HuH-7 (cell line): ENCODE data around the gene TEX51.

Source experiments
- DNase-seq: peaks from one replicate; pipeline ENCODE4 v3.0.0; 2011; ENCODE audit warnings: low spot score

The TEX51 gene

DNA sequence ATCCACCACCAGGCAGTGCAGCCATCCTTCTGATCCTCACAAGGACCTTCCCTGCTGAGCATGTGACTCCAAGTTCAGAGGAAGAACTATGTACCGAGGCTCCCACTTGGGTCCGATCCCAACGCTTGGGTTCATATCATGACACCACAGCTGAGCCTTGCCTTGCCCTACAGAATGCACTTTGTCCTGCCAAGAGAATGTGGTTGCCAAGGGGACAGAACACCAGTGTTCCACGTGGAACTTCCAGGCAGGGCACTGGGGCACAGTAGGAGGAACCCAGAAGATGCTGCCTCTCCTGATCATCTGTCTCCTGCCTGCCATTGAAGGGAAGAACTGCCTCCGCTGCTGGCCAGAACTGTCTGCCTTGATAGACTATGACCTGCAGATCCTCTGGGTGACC, at the start of gene TEX51:
Gene TEX51 (plus strand): TSS at position 255 of the 400 bp plus-strand sequence. CDS start 29 bp downstream, at position 284.
- no peak for DNase-seq

DNA sequence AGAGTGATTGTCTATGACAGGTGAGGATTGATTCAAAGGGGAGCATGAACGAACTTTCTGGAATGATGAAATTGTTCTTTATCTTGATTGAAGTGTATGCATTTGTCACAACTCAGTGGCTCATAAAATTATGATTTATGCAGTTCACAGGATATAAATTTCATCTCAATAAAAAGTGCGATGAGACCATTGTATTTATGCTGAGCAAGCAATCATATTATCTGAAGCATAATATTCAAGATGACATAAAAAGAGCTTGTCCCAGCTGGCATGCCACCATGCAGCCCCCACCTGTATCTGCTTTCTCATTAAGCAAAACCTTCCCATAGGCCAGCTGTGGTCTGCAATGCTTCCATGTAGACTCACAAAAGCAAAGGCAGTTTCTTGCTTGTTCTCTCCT, 49.6 kb upstream of the TEX51 start:
- no peak for DNase-seq

DNA sequence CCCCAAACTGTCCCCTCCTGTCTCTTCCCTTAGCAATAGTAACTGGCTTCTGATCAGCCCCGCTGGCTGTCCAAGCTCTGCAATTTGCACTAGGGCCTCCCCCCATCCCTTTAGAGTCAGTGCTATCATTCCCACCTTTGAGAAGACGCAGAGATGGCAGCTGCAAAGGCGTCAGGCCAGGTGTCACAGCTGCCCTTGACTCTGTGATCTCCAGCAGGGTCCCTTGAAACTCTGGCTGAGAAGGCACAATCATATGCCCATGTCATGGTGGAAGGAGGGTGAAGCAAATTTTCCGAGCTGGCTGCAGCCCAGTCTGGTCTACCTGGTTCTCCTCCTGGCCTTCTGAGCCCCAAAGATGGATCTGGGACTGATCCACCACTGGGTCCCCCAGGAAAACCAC, 49.2 kb upstream of the TEX51 start:
- DNase-seq: no peak

DNA sequence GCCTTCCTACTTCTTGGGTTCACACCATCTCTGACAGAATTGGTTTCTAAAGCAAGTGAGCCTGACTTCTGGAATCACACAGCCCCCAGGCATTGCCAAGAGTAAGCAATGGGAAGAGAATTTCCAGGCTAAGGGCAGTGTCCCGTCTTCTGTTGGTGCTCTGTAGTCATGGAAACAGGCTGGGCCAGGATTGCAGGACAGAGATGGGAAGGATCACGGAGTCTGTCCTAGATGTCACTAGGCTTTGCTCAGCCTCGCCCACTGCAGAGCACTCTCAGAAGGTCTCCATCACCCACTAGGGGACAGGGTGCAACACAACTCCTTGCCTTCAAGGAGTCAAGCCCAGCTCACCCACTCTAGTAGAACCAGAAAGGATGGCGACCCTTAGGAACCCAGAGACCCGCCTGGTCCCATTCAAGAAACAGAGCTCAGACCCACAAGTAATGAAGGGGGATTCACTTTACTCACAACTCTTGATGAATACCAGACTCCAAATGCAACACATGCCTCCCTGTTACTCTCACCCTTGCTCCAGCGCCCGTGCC, 48.6 kb upstream of the TEX51 start:
- no peak for DNase-seq

DNA sequence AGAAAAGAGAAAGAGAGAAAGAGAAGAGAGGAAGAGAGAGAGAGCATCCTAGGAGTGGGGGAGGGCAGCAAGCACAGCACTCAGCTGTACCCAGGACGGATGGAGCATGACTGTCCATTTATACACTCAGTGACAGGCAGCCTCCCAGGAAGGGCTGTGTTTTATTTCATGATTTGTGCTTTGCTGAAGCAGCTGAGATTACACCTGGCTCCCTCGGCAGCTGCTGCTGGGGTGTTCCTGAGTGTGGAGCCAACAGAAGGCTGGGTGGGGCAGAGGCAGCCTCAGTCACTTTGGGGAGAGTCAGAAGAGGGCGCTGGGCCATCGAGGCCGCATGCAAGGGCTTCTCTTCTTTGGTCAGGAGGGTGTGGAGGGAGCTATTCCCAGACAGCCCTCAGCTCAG, 47.8 kb upstream of the TEX51 start:
- DNase-seq: no peak

DNA sequence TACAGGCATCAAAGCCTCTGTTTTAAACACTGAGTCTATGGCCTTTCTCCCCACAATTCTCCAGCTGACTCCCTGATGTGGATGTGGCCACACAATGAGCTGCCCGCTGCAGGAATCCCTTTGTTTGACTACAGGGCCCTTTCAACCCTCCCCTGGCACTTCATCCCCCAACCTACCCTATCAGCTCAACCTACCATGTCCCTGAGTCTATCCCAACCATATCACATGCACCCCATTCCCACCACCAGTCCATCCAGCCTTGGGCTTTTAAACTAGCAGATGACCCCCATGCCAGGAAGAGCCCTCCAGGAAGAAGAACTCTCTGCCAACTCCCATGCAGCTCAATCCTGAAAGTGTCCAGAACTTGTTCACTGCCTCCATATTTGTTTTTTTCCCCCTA, 46.9 kb upstream of the TEX51 start:
- no peak for DNase-seq

DNA sequence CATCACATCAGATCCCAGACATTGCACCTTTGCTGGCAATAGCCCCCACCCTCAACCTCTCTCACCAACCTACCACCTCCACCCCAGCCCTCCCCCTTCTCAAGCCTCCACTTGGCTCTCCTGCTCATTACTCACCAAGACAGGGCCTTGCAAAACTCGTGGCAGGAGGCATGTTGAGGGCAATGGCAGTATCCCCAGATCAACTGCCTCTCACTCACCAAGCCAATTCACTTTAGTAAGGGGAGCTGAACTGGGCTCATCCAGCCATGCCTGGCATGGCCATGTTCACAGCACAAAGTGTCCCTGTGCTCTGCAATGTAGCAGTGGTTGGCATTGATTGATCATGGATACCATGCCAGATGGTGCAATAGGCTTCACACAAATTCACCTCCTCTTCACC, 46.3 kb upstream of the TEX51 start:
- no peak for DNase-seq

DNA sequence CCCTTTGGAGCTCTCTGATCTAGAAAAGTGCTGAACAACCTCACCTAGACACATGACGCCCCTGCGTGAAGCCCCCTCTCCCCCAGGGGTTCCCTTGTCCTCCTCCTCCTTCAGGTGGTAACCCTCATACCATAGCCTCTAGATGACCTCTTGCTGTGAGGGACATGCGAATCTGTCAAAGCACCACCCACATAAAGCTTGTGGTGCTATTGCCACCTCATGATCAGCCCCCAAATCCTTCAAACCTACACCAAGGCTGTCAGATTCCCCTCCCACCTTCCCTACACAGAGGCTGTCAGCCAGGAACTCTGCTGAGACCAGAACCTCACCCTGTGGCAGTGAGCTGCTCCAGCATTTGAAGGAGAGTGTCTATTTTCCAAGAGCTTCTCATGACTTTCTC, 43.1 kb upstream of the TEX51 start:
- no peak for DNase-seq

DNA sequence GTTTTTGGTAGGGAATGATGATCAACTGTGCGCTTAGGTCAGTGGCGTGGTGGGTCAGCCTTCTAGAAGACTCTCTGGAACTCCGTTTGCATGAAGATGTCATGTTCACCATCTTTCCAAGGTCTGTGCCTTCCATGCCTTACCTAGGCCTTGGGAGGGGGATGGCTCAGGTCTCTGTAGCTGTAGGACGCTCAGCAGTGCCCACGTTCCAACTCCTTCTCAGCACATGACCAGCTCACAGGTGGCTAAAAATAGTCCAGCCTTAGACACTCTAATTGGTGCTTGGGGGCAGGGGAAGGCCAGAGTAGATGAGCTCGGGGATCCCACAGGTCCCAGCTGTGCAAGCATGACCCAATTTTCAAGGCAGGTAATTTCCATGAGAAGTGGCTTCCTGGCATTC, 42.3 kb upstream of the TEX51 start:
- DNase-seq: no peak

DNA sequence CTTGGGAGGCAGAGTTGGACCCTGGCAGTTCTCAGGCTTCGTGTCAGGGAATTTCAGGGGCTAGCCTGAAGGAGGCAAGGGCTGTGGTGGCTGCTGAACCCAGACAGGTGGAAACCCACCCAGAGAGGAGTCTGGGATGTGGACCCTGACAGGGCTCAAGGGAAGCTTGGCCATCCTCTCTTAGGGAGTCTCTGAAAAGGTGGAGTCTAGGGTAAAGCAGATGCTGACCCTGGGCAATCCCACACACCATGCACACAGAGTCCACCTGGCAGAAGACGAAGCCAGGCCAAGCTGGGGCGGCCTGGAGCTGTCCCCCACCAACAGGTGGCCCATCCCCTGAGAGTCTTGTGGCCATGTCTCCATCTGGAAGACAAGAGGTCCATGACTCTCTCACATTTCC, 41.2 kb upstream of the TEX51 start:
- DNase-seq: no peak

DNA sequence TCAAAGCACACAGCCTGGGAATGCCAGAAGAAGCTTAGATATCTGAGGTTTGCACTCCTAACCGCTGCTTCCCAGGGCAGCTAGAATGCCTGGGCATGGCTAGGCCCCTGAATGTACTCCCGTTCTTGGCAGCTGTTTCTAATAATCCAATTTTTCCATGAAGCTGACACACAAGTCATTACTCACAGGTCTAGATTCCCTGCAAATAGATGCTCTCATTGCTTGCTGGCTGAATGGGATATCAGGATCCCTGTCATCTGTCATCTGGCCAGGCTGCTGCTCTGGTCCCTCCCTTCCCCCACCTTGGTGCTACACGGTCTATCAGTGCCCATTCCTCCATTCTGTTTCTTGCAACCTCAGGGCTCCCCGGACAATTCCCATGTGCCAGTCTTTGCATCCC, 40.7 kb upstream of the TEX51 start:
- no peak for DNase-seq

DNA sequence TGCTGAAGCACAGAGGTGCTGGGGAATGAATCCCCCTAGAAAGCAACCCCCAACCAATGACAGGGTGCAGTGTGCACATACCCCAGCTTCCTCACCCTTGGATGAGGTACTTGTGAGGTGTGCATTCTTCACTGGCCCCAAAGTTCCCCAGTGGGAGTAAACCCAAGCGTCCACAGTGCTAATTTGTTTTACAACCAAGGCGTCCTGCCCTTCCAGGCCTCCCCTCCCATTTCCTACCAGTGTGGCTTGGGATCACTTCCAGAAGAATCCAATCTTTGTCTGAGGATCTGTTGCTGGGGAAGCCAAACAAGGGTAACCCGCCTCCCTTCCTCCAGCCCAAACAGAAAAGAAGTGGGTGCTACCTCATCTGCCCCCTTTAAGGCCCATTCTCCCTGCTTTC, 40.3 kb upstream of the TEX51 start:
- no peak for DNase-seq

DNA sequence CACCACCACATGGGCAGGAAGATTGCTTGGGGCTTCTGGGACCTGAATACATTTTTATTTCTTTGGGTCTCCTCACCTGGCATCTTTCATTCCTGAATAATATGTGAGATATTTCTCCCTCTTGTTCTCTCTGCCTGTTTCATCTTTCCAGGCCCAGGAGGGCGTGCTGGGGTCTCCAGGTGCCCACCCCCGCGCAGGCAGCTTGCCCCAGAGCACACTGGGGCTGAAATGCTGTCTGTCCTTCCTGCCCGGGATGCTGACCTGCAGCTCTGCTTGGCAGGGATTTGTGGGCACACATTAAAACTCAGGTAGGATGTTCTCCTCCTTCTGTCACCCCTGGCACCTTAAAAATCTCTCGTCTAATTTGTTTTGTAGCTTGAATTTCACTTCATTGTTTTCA, 39.7 kb upstream of the TEX51 start:
- no peak for DNase-seq

DNA sequence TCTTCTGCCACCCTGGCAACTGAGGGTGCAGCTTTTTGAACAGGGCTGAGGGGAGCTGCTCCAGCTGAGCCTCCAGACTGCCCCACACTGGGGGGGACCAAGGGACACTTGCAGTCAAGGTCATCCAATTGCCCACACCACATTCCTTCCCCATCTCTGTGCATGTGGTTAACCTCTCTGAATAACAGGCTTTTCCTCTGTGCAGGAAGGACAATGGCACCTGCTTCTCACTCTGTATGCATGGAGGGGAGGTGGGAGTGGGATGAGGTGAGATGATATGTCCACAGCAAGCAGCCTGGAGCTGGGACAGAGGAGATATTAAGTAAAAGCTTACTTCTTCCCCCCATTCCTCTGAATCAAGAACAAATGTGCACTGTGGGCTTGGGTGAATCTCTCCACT, 39.1 kb upstream of the TEX51 start:
- no peak for DNase-seq

DNA sequence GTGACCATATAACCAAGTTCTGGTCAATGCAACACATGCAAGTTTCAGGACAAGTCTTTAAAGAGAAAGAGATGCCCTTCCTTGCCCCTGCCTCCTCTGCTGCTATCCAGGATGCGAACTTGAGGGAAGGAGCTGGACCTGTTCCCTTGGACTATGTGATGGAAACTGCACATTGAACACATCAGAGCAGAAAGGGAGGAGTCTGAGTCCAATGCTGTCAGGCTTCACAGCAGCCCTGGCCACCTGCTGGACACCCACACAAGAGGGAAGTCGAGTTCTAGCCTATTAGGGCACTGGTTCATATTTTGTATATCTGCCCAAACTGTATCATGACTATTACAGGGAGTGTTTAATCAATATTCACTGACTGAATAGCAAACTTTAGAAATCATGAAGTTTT, 38.3 kb upstream of the TEX51 start:
- no peak for DNase-seq

DNA sequence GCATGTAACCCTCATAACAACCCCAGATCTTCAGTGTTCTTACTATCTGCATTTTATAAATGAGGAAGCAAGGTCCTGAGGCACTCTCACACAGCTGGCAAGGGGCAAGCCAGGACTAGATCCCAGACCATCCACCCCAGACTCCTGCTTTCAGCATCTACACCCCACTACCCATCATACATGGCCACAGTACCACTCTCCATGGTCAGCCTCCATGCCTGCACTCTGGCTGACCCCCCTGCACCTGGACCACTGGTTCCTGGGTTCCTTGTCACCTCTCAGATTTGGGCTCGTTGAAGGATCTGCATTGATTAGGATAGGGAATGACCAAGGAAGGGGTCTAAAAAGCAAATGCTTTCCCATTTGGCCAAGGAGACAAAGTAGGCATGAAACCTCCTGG, 36.0 kb upstream of the TEX51 start:
- no peak for DNase-seq

DNA sequence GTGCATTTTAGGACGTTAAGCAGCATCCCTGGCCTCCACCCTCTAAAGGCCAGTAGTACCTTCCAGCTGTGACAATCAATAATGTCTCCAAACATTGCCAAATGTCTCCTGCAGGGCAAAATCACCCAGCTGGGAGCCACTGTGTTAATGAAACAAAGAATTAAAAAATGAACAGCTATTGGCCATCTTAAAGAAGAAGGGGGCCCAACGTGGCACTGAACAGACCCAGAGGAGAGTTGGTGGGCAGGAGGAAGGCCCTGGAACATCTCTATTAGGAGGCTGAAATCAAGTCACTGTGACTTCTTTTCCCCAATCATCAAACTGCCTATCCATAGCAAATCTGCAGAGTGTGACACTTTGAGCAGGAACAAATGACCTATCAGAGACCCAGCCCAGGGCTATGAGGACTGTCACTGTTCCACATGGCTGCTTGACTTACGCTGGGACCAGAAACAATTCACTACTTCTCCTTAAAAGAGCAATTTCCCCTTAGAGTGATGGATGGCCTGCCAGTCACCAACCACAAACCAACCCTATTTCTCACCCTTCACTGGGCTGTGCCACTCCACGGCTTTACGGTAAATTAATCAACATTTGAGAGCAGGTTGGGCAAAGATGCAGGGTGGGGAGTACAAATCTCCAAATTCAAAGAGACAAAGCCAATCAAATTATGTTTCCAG, 35.2 kb upstream of the TEX51 start:
- DNase-seq: no peak

DNA sequence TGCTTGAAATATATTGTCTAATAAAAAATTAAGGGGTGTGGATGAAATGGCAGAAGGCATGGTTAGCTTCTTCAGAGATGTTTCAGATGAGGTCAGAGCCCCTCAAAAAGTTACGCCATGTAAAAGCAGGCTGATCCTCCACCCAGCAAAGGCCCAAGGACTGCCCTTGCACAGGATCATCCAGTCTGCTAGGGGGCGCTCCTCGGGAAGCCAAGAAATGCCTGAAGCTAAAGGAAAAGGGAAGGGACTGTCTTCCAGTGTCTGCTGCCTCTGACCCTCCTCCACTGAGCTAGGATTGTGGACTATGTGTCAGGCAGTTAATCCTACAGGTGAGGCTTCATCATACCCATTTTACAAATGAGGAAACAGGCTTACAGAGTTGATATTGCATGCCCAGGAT, 33.8 kb upstream of the TEX51 start:
- no peak for DNase-seq

DNA sequence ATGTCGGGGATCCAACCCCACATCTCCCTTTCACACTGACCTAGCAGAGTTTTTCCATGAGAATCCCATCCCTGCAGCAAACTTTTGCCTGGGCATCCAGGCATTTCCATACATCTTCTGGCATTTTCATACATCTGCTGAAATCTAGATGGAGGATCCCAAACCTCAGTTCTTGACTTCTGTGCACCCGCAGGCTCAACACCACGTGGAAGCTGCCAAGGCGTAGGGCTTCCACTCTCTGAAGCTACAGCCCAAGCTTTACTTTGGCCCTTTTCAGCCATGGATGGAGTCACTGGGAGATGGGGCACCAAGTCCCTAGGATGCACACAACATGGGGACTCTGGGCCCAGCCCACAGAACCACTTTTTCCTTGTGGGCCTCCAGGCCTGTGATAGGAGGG, 32.2 kb upstream of the TEX51 start:
- no peak for DNase-seq

DNA sequence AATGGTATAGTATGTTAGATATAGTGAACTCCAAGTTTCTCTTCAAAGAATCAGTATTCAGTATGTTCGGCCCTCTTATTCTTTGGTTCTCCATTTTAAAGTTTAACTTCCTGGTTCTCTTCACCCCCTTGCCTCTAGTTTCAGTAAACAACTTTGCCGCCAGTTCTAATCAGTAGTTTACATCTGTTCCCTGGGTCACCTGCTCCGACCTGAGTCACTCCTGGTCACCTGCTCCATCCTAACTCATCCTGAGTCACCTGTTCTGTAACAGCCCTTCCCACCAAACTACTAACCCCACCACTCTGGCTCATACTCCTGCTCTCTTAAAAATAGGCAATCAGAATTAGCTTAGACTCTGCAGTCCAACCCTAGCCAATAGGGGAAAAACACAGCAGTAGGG, 23.7 kb upstream of the TEX51 start:
- no peak for DNase-seq

DNA sequence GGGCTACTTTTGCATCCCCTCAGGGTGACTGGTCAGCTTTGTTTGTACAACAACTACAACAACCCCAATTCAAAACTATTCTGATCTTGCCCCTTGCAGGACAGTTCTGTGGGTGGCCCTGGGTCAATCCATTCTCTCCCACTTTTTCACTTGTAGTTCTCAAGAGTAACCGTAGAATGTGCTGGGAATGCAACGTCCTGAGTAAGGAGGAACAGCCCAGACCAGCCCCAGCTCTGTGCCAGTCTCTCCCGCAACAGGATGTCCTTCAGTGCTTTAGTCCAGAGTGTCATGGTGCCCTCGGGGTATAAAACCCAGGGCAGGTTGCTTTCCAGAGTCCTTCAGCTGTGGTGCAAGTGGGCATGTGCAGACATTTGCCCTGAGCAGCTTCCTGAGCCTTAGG, 22.1 kb upstream of the TEX51 start:
- DNase-seq: no peak

DNA sequence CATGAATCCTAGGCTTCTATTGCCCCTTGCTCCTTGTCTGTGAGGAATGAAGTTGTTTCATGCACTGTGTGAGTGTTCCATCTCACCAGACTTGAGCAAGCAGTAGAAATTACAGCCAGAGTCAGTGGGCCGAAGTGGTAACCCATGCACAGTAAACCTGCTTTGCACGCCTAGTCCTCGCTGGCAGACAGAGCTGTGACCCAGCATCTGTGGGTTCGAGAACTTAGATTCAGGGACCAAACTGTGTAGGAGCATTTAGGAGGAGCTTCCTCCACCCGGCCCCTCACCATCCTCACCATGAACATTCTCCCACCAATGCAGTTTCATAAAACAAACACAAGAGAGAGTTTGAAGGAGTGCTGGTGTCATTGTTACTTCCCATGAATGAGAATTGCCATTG, 21.6 kb upstream of the TEX51 start:
- DNase-seq: no peak

DNA sequence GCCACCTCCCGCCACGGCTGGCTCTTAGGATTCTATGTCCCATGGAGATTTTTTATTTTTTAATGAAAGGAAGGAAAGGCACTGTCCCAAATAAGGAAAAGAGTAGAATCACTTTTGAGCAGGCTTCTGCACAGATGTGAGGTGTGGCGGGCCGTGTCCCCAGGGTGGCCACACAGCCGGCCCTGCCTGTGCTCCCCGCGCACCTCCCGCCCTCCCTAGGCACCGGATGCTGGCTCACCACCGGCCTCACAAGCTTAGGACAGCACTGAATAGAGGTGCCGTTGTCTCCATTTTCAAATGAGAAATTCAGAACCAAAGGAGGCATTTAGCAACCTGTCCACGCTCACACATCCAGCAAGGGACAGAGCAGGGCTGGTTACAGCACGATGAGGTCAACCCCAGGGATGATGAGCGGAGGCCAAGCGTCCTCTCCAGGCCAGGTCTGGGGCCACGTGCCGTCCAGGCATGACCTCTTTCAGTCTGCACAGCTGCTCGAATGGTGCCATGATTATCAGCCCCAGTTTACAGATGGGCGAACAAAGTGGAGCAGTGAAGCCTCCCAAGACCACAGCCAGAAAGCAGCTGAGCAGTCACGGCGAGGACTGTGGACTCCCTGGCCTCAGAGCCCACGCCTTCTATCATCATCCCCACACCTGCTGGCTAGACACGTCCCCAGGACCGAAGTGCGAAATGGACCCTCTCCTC, 20.7 kb upstream of the TEX51 start:
- no peak for DNase-seq

DNA sequence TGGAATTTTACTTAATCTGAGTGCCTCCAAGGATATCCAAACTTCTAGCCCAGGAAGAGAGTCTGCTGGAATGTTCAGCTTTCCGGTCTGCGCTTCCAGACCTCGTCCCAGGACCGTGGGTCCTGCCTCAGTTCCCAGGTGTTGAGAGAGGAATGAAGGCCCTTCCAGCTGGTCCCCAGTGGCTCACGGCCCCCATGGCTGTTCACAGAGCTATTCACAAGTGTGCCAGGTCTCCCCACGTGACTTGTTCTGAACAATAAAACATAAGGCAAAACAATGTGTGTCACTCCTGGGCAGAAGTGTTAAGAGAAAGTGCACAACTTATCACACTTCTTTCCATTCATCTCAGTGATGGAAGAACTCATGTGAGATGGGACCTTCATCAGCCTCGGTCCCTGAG, 20.1 kb upstream of the TEX51 start:
- DNase-seq: no peak
